Common myeloid progenitor, CD34-positive (primary cell): Measurements from ENCODE around the gene PKN3.
A peak's percentile ranks its signal among the peaks of the same experiment; 100 is the strongest.

Source experiments
- CTCF ChIA-PET: fragments of 350-600 bp; sonication (Branson Sonifier 250); formaldehyde crosslinking; loops from one replicate; lab custom pipeline; 2021; ENCODE audit warnings: antibody characterized with exemption; lab: Charles Lee
- POLR2A ChIA-PET: fragments of 350-600 bp; sonication (Branson Sonifier 250); formaldehyde crosslinking; loops from one replicate; lab custom pipeline; 2021; ENCODE audit warnings: antibody characterized with exemption; lab: Charles Lee
- DNase-seq, 3 donors: peaks; one replicate each; pipeline versions ENCODE4 v3.0.0 to v3.0.0-alpha.2; 2013
- H3K27ac ChIP-seq, 2 experiments: 1 replicate in 1 of 2; 2 replicates in 1 of 2; pipeline ENCODE4 v1.7.0; 2013; ENCODE audit warnings: inconsistent platforms in 2 of 2, low read length in 2 of 2, mild to moderate bottlenecking in 2 of 2, low read depth in 1 of 2, moderate library complexity in 1 of 2; ENCODE audit not compliant: severe bottlenecking in 2 of 2, insufficient read depth in 1 of 2, poor library complexity in 1 of 2
- H3K27me3 ChIP-seq, 5 experiments: replicated peaks in 2 of 5; 1 replicate in 3 of 5; 2 replicates in 2 of 5; pipeline versions ENCODE4 v1.6.1 to v1.7.0; 2013; ENCODE audit warnings: low read length in 4 of 5, mild to moderate bottlenecking in 2 of 5, moderate library complexity in 2 of 5, inconsistent platforms in 1 of 5; ENCODE audit not compliant: insufficient read depth in 5 of 5, control insufficient read depth in 4 of 5
- H3K36me3 ChIP-seq, 4 experiments: 1 replicate in 2 of 4; 2 replicates in 2 of 4; pipeline versions ENCODE4 v1.6.1 to v1.7.0; 2013; ENCODE audit warnings: low read length in 3 of 4, control low read depth in 1 of 4, mild to moderate bottlenecking in 1 of 4; ENCODE audit not compliant: control insufficient read depth in 4 of 4, insufficient read depth in 4 of 4
- H3K4me1 ChIP-seq, 4 experiments: 1 replicate in 3 of 4; 2 replicates in 1 of 4; pipeline versions ENCODE4 v1.6.1 to v1.7.1; 2013; ENCODE audit warnings: low read length in 3 of 4, mild to moderate bottlenecking in 3 of 4, control low read depth in 1 of 4, inconsistent platforms in 1 of 4, moderate library complexity in 1 of 4; ENCODE audit not compliant: control insufficient read depth in 4 of 4, insufficient read depth in 4 of 4; ENCODE audit errors: control extremely low read depth in 1 of 4
- H3K4me3 ChIP-seq, 7 experiments: 1 replicate in 4 of 7; 2 replicates in 3 of 7; pipeline versions ENCODE4 v1.5.1 to v1.7.0; 2013; ENCODE audit warnings: mild to moderate bottlenecking in 7 of 7, low read length in 6 of 7, moderate library complexity in 6 of 7, inconsistent platforms in 2 of 7, low read depth in 2 of 7, control low read depth in 1 of 7; ENCODE audit not compliant: insufficient read depth in 4 of 7, control insufficient read depth in 1 of 7; ENCODE audit errors: extremely low read depth in 1 of 7
- H3K9me3 ChIP-seq, 5 experiments: 1 replicate in 4 of 5; 2 replicates in 1 of 5; pipeline versions ENCODE4 v1.6.1 to v1.7.1; 2013; ENCODE audit warnings: low read length in 4 of 5, mild to moderate bottlenecking in 2 of 5, inconsistent platforms in 1 of 5, low read depth in 1 of 5, moderate library complexity in 1 of 5; ENCODE audit not compliant: control insufficient read depth in 4 of 5, insufficient read depth in 2 of 5; ENCODE audit errors: control extremely low read depth in 1 of 5
- WGBS: methylation state at CpG from one replicate; pipeline ENCODE4 v1.1.5; 2013; ENCODE audit not compliant: insufficient coverage; 5-methylcytosine and 5-hydroxymethylcytosine counted together

Gene PKN3

GRCh38 chr9:128684325-128685199 is 17.7 kb upstream of the PKN3 start:
- Histone ChIP-seq H3K27ac (peak overlapping the region; percentile 72 to 90), H3K4me3 (peak overlapping the region; percentile 50 to 94 (median 89)), H3K9me3 (no peaks in the 10 kb centered on the region), H3K4me1 (peaks cover 15 to 52% (median 48%) of the 10 kb centered on the region in 4 experiments), H3K27me3 (no peaks in the 10 kb centered on the region), H3K36me3 (no peaks in the 10 kb centered on the region)
- ChIA-PET CTCF (interaction anchor here (0.9 to 1.5 kb wide), 3 partner anchors 11 to 38 kb away, joined by 3 read pairs; no protein-coding TSS in a partner anchor), POLR2A (no interaction called here)
- 3% methylated on average over 13 of the region's 15 CpGs for WGBS
- DNase-seq = peak; percentile 56 to 76 (median 73)

- Histone ChIP-seq H3K4me1 (peaks cover 18 to 57% (median 54%) of the 10 kb centered on the region in 4 experiments), H3K9me3 (no peaks in the 10 kb centered on the region), H3K27ac (peak overlapping the region; percentile 64 to 90), H3K27me3 (no peaks in the 10 kb centered on the region), H3K4me3 (peak overlapping the region; percentile 33 to 94 (median 89)), H3K36me3 (no peaks in the 10 kb centered on the region)
- POLR2A ChIA-PET = interaction anchor here (1.2 kb wide), 1 partner anchor 11 kb away, joined by 3 read pairs; no protein-coding TSS in a partner anchor
- DNase-seq = peak; percentile 60 to 82 (median 73)
- WGBS = 64% methylated on average over 9 of the region's 17 CpGs
- CTCF ChIA-PET = interaction anchor here (1.0 to 1.1 kb wide), 2 partner anchors 15 to 23 kb away, joined by 3 to 7 read pairs; no protein-coding TSS in a partner anchor
Measured at GRCh38 chr9:128685636-128686489, 16.4 kb upstream of the PKN3 start.

GRCh38 chr9:128687453-128687852 is 14.8 kb upstream of the PKN3 start:
- CTCF ChIA-PET = interaction anchor here (1.4 kb wide), 1 partner anchor 10 kb away, joined by 3 read pairs; no protein-coding TSS in a partner anchor
- 100% methylated on average over 1 of the region's 4 CpGs for WGBS

GRCh38 chr9:128688501-128689292 is 13.6 kb upstream of the PKN3 start, which contains the start of gene SET:
TSS of gene SET (plus strand) at chr9:128689222. CDS start at chr9:128689583, 361 bp downstream.
- DNase-seq = peak; percentile 91 to 96 (median 96)
- ChIA-PET POLR2A (interaction anchor here (0.6 kb wide), 2 partner anchors 13 to 1722 kb away, joined by 3 read pairs; partner anchors contain the start of gene PKN3), CTCF (interaction anchor here (1.4 kb wide), 1 partner anchor 9 kb away, joined by 3 read pairs; no protein-coding TSS in a partner anchor)
- peaks cover 8 to 26% (median 15%) of the 10 kb centered on the region in 4 experiments for H3K36me3 ChIP-seq
- under 1% methylated on average over 51 of the region's 93 CpGs for WGBS
- H3K4me3 ChIP-seq = peak within 1 kb of the TSS; percentile 69 to 100 (median 85)
- H3K4me1 ChIP-seq = peaks cover 21 to 62% (median 56%) of the 10 kb centered on the region in 4 experiments
- H3K27ac ChIP-seq = peak within 1 kb of the TSS; percentile 69 to 89
- H3K27me3 ChIP-seq = no peaks in the 10 kb centered on the region
- H3K9me3 ChIP-seq = no peaks in the 10 kb centered on the region

More at GRCh38 chr9:128687453-128687852, 14.8 kb upstream of the PKN3 start:
- Histone ChIP-seq H3K4me3 (no peak overlapping the region), H3K27ac (no peak overlapping the region), H3K36me3 (peaks cover 0 to 15% (median 7%) of the 10 kb centered on the region in 4 experiments), H3K27me3 (no peaks in the 10 kb centered on the region), H3K4me1 (peaks cover 25 to 68% (median 62%) of the 10 kb centered on the region in 4 experiments), H3K9me3 (no peaks in the 10 kb centered on the region)
- POLR2A ChIA-PET = interaction anchor here (1.2 kb wide), 1 partner anchor 10 kb away, joined by 3 read pairs; no protein-coding TSS in a partner anchor
- no peak for DNase-seq

GRCh38 chr9:128689293-128689774 is 13.0 kb upstream of the PKN3 start:
- DNase-seq = peak; percentile 50 to 77 (median 64)
- ChIA-PET CTCF (interaction anchor here (1.0 kb wide), 1 partner anchor 17 kb away, joined by 3 read pairs; no protein-coding TSS in a partner anchor), POLR2A (no interaction called here)
- no peaks in the 10 kb centered on the region for H3K9me3 ChIP-seq
- H3K27me3 ChIP-seq = no peaks in the 10 kb centered on the region
- peaks cover 21 to 58% (median 54%) of the 10 kb centered on the region in 4 experiments for H3K4me1 ChIP-seq
- H3K27ac ChIP-seq = peak overlapping the region; percentile 33 to 79
- peak overlapping the region; percentile 57 to 90 (median 69) for H3K4me3 ChIP-seq
- 0% methylated on average over 35 of the region's 80 CpGs for WGBS
- H3K36me3 ChIP-seq = peaks cover 8 to 31% (median 20%) of the 10 kb centered on the region in 4 experiments
